Tibial nerve (tissue), 4 donors: ENCODE data around the gene GPRC5D.

ENCODE experiments used
- CTCF ChIP-seq, 5 experiments: fragments of 200-600 bp in 3 of 5; fragments of 450-650 bp in 2 of 5; sonication (generic) in 3 of 5; IDR thresholded peaks; one replicate each; pipeline ENCODE4 v1.5.1; 2016 to 2019; ENCODE audit warnings: antibody characterized with exemption in 5 of 5, mild to moderate bottlenecking in 3 of 5, moderate library complexity in 2 of 5
- EP300 ChIP-seq, 2 donors: sonication (generic); formaldehyde crosslinking; IDR thresholded peaks; one replicate each; pipeline ENCODE4 v1.6.1; 2017; ENCODE audit warnings: antibody characterized with exemption in 2 of 2, mild to moderate bottlenecking in 1 of 2
- POLR2A ChIP-seq, 2 donors: fragments of 450-650 bp; IDR thresholded peaks; one replicate each; pipeline ENCODE4 v1.6.1; 2017; ENCODE audit warnings: antibody characterized with exemption in 2 of 2, mild to moderate bottlenecking in 2 of 2, moderate library complexity in 2 of 2

- TF ChIP-seq CTCF (IDR thresholded peaks at IDR 0.05) = peak; percentile 39 to 64 (median 50)
- peak in 1 of 2 donors; percentile 22 for TF ChIP-seq EP300 (IDR thresholded peaks at IDR 0.05)
- no peak for TF ChIP-seq POLR2A (IDR thresholded peaks at IDR 0.05)
Observed at GRCh38 chr12:12983420-12984035, 31.6 kb upstream of the GPRC5D start.
